Lower leg skin (tissue), 4 donors: Measurements from ENCODE around the gene PLEKHO2. TPM values are rescaled to one million over a fixed set of nuclear protein-coding genes. Genes with fewer than 3 reads are reported as not detected.

ENCODE experiments used
- DNase-seq, 2 donors: peaks; one replicate each; pipeline ENCODE4 v3.0.0-alpha.2; 2019; ENCODE audit warnings: low spot score in 2 of 2
- H3K4me3 ChIP-seq: fragments of 200-600 bp; sonication (generic); 2 replicates; pipeline ENCODE4 v1.5.1; 2017; ENCODE audit warnings: mild to moderate bottlenecking, low read depth; ENCODE audit not compliant: poor library complexity, severe bottlenecking
- CTCF ChIP-seq, 3 donors: fragments of 450-650 bp; IDR thresholded peaks; one replicate each; pipeline ENCODE4 v1.5.1; 2016; ENCODE audit warnings: antibody characterized with exemption in 3 of 3, mild to moderate bottlenecking in 3 of 3, moderate library complexity in 2 of 3
- POLR2A ChIP-seq, 2 donors: fragments of 450-650 bp; IDR thresholded peaks; one replicate each; pipeline ENCODE4 v1.6.1; 2016 to 2017; ENCODE audit warnings: antibody characterized with exemption in 2 of 2, mild to moderate bottlenecking in 1 of 2, moderate library complexity in 1 of 2
- WGBS, 2 donors: methylation state at CpG; one replicate each; pipeline ENCODE4 v1.1.5; 2018; 5-methylcytosine and 5-hydroxymethylcytosine counted together
- intact Hi-C: fragments of 100-400 bp; cut with DNase I; formaldehyde crosslinking; loops from one replicate; pipeline ENCODE4 v1.15.0; 2023; ENCODE audit warnings: low total_unique reads
- total RNA-seq, 4 donors: library from RNA; depleted of rRNA; stranded (reverse); fragments of >200 nt; gene quantifications; one replicate each; pipeline ENCODE4 v1.1.0, GENCODE V29; 2016

Gene PLEKHO2
- total RNA-seq, 4 donors from 2014 or later = 5.7 to 15.6 (median 7.3) TPM

DNA sequence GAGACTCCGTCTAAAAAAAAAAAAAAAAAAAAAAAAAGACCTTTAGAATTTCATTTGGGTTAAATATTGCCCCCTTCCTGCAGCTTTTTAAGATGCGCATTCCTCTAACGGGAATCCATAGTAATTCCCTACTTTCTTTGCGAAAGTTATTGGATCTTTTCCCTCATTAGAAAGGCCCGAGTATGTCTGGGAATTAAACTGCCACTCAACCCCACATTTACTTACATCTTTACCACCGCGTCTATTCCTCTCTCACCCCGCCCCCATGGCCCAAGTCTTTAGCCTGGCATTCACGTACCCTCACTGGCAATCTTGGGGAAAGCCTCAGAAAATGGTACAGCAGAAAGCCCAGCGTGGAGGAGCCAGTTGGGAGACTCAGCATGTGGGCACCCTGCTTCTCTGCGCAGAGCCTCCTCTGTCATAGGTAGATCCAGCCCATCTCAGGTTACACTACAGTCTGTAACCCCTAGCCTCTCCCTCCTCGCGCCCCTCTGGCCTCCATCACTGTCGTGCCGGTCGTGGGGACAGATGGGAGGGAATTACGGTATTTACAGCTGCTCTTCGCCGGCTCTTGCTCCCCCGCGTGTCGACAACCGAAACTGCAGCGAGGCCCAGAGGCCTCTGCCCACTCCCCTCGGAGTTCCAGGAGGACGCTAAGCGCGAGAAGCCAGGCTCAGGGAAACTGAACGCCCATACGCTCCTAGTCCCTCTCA is 63.6 kb downstream of the PLEKHO2 start:
- no peak overlapping the region for H3K4me3 ChIP-seq
- intact Hi-C loops = no loop called here
- no peak for TF ChIP-seq CTCF (IDR thresholded peaks at IDR 0.05)
- no peak for TF ChIP-seq POLR2A (IDR thresholded peaks at IDR 0.05)
- peak; percentile 43 to 94 for DNase-seq
- WGBS, 2 donors = 20 to 28% methylated on average over 30 of the region's 30 CpGs

DNA sequence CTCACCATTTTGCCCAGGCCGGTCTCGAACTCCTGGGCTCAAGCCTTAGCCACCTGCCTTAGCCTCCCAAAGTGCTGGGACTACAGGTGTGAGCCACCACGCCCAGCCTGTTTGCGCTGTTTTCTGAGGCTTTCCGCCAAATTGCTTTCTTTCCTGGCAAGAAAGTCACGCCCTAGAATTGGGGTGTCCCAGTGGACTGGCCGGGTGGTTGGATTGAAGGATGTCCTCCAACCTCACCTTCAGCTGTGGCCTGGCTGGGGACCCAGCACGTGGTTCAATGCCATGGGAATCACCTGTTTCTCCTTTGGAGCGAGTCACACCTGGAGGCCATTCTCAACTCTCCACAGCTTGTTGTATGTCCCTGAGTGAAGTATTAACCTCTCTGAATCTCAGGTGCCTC is 64.2 kb downstream of the PLEKHO2 start:
- TF ChIP-seq POLR2A (IDR thresholded peaks at IDR 0.05) (no peak), CTCF (IDR thresholded peaks at IDR 0.05) (no peak)
- no peak overlapping the region for H3K4me3 ChIP-seq
- DNase-seq = no peak
- 91 to 95% methylated on average over 8 to 9 of the region's 9 CpGs for WGBS, 2 donors
- intact Hi-C loops = loop anchor here (2.0 kb wide), 1 partner anchor 175 kb away; no protein-coding TSS in a partner anchor

DNA sequence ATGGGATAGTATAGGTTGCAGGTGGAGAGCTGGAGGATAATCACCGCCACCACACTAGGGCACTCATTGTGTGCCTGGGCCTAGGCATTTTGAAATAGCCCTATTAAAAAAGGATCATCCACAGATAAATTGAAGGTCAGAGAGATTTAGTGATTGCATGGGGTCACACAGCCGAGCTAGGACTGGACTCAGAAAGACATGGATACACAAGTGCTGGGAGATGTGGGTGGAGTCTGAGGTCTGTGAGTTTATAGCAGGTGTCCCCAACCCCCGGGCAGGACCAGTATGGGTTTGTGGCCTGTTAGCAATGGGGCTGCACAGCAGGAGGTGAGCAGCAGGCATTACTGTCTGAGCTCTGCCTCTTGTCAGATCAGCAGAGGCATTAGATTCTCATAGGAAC is 64.7 kb downstream of the PLEKHO2 start:
- H3K4me3 ChIP-seq = no peak overlapping the region
- intact Hi-C loops = loop anchor here (2.0 kb wide), 1 partner anchor 176 kb away; no protein-coding TSS in a partner anchor
- DNase-seq = no peak
- TF ChIP-seq POLR2A (IDR thresholded peaks at IDR 0.05) = no peak
- no peak for TF ChIP-seq CTCF (IDR thresholded peaks at IDR 0.05)
- 95 to 98% methylated on average over 3 of the region's 3 CpGs for WGBS, 2 donors

GRCh38 chr15:64907991-64908390 is 66.3 kb downstream of the PLEKHO2 start:
- intact Hi-C loops = loop anchor here (2.0 kb wide), 1 partner anchor 177 kb away; no protein-coding TSS in a partner anchor
- no peak for DNase-seq
- 50 to 63% methylated on average over 1 of the region's 1 CpG for WGBS, 2 donors
- no peak for TF ChIP-seq POLR2A (IDR thresholded peaks at IDR 0.05)
- no peak for TF ChIP-seq CTCF (IDR thresholded peaks at IDR 0.05)
- no peak overlapping the region for H3K4me3 ChIP-seq

DNA sequence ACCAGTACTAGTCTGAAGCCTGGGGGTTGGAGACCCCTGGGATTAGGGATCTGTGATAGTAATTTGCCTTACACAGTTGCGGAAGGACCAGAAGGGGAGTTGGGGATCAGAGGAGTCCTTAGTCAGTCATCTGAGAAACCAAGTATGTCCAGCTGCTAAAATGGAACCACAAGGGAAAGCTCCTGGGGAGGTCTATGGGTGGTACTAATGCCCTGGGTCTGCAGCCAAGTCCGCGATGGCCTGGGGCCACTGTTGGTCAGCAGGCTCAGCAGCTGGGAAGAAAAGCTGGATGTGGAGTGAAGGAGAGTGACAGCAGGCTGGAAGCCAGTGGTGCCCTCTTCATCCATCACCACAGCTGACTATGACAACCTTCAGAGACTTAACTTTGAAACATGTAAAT is 67.8 kb downstream of the PLEKHO2 start:
- intact Hi-C loops = no loop called here
- DNase-seq = no peak
- H3K4me3 ChIP-seq = no peak overlapping the region
- WGBS, 2 donors = 89 to 90% methylated on average over 3 of the region's 3 CpGs
- no peak for TF ChIP-seq POLR2A (IDR thresholded peaks at IDR 0.05)
- TF ChIP-seq CTCF (IDR thresholded peaks at IDR 0.05) = no peak
